ENCODE results near the gene GATD1. TPM values are rescaled to one million over a fixed set of nuclear protein-coding genes. Genes with fewer than 3 reads are reported as not detected.

Gene GATD1
- polyA plus RNA-seq, 3 donors, result 85.0 to 111 (median 90.3) TPM

GRCh38 chr11:786235-787083 is 9.2 kb upstream of the GATD1 start:
- DNase-seq, result no peak

GRCh38 chr11:783581-784015 is 6.3 kb upstream of the GATD1 start:
- peak; percentile 85 for DNase-seq

- DNase-seq, result no peak
Measured at GRCh38 chr11:782264-783174, 5.2 kb upstream of the GATD1 start.

GRCh38 chr11:779955-780532 is 2.8 kb upstream of the GATD1 start:
- no peak for DNase-seq

- no peak for DNase-seq
Measured at GRCh38 chr11:778976-779954, 2.0 kb upstream of the GATD1 start.

GRCh38 chr11:776561-777287 is 563 bp downstream of the GATD1 start:
- DNase-seq, result no peak

GRCh38 chr11:776263-776560 is 1.1 kb downstream of the GATD1 start:
- DNase-seq, result no peak

GRCh38 chr11:774873-775592 is 2.3 kb downstream of the GATD1 start:
- no peak for DNase-seq

- DNase-seq, result no peak
Measured at GRCh38 chr11:773830-774229, 3.5 kb downstream of the GATD1 start.

GRCh38 chr11:773425-773824 is 3.9 kb downstream of the GATD1 start:
- no peak for DNase-seq

GRCh38 chr11:772429-773390 is 4.6 kb downstream of the GATD1 start:
- no peak for DNase-seq

- no peak for DNase-seq
Measured at GRCh38 chr11:771617-772204, 5.6 kb downstream of the GATD1 start.

GRCh38 chr11:770642-771616 is 6.4 kb downstream of the GATD1 start:
- DNase-seq, result no peak

- DNase-seq, result no peak
Measured at GRCh38 chr11:769887-770641, 7.2 kb downstream of the GATD1 start.

GRCh38 chr11:767238-767637 is 10.0 kb downstream of the GATD1 start:
- DNase-seq, result no peak

- DNase-seq, result no peak
Measured at GRCh38 chr11:766936-767210, 10.4 kb downstream of the GATD1 start.

Measured in renal pelvis (tissue), 4 donors.